H9 (cell line): ENCODE data around the gene SGTB. TPM values are rescaled to one million over a fixed set of nuclear protein-coding genes. Genes with fewer than 3 reads are reported as not detected.

ENCODE experiments used
- DNase-seq: peaks from one replicate; pipeline ENCODE4 v3.0.0-alpha.2; 2017
- H2AFZ ChIP-seq: one replicate; pipeline ENCODE4 v1.6.1; 2013; ENCODE audit warnings: mild to moderate bottlenecking, low read length, control low read depth, moderate library complexity
- H2AK5ac ChIP-seq: 2 replicates; pipeline ENCODE4 v1.6.1; 2013; ENCODE audit warnings: low read length, control low read depth, mixed read lengths; ENCODE audit not compliant: insufficient read length
- H2BK120ac ChIP-seq: one replicate; pipeline ENCODE4 v1.6.1; 2013; ENCODE audit warnings: low read depth, mild to moderate bottlenecking, low read length, control low read depth, inconsistent platforms; ENCODE audit not compliant: poor library complexity, severe bottlenecking
- H2BK12ac ChIP-seq: 2 replicates; pipeline ENCODE4 v1.6.1; 2013; ENCODE audit warnings: low read length, control low read depth, mixed read lengths, low read depth; ENCODE audit not compliant: insufficient read length
- H2BK15ac ChIP-seq: 2 replicates; pipeline ENCODE4 v1.6.1; 2013; ENCODE audit warnings: low read depth, low read length, control low read depth
- H2BK20ac ChIP-seq: one replicate; pipeline ENCODE4 v1.6.1; 2013; ENCODE audit warnings: low read depth, mild to moderate bottlenecking, low read length, control low read depth, inconsistent platforms; ENCODE audit not compliant: poor library complexity, severe bottlenecking
- H2BK5ac ChIP-seq: 2 replicates; pipeline ENCODE4 v1.6.1; 2013; ENCODE audit warnings: low read length, control low read depth, mixed read lengths; ENCODE audit not compliant: insufficient read length
- H3K14ac ChIP-seq: 2 replicates; pipeline ENCODE4 v1.6.1; 2013; ENCODE audit warnings: low read length, control low read depth; ENCODE audit not compliant: insufficient read depth
- H3K18ac ChIP-seq: 2 replicates; pipeline ENCODE4 v1.6.1; 2013; ENCODE audit warnings: low read depth, mild to moderate bottlenecking, mixed read lengths, low read length, control low read depth; ENCODE audit not compliant: insufficient read length
- H3K23ac ChIP-seq: 2 replicates; pipeline ENCODE4 v1.6.1; 2013; ENCODE audit warnings: low read length, control low read depth, mixed read lengths, low read depth; ENCODE audit not compliant: insufficient read length
- H3K23me2 ChIP-seq: 2 replicates; pipeline ENCODE4 v1.6.1; 2013; ENCODE audit warnings: low read depth, mild to moderate bottlenecking, mixed read lengths, low read length, control low read depth; ENCODE audit not compliant: insufficient read length, poor library complexity, severe bottlenecking
- H3K27ac ChIP-seq: 2 replicates; pipeline ENCODE4 v1.5.1; 2013; ENCODE audit warnings: low read length, control low read depth, mixed read lengths, low read depth; ENCODE audit not compliant: insufficient read length
- H3K27me3 ChIP-seq: 2 replicates; pipeline ENCODE4 v1.6.1; 2013; ENCODE audit warnings: low read length, control low read depth, inconsistent platforms; ENCODE audit not compliant: insufficient read depth
- H3K4ac ChIP-seq: 2 replicates; pipeline ENCODE4 v1.6.1; 2013; ENCODE audit warnings: low read depth, mild to moderate bottlenecking, control low read depth, inconsistent platforms, low read length, moderate library complexity
- H3K4me1 ChIP-seq: 2 replicates; pipeline ENCODE4 v1.6.1; 2013; ENCODE audit warnings: low read length, control low read depth, inconsistent platforms; ENCODE audit not compliant: insufficient read depth
- H3K4me2 ChIP-seq: 2 replicates; pipeline ENCODE4 v1.6.1; 2013; ENCODE audit warnings: low read length, control low read depth, mixed read lengths; ENCODE audit not compliant: insufficient read length, insufficient read depth
- H3K56ac ChIP-seq: 2 replicates; pipeline ENCODE4 v1.6.1; 2013; ENCODE audit warnings: low read depth, mild to moderate bottlenecking, mixed read lengths, low read length, control low read depth; ENCODE audit not compliant: insufficient read length
- H3K79me1 ChIP-seq: 2 replicates; pipeline ENCODE4 v1.6.1; 2013; ENCODE audit warnings: low read depth, mild to moderate bottlenecking, moderate library complexity, low read length, control low read depth, inconsistent platforms; ENCODE audit not compliant: insufficient read depth, poor library complexity, severe bottlenecking
- H3K79me2 ChIP-seq: 2 replicates; pipeline ENCODE4 v1.6.1; 2013; ENCODE audit warnings: low read length, control low read depth, inconsistent platforms; ENCODE audit not compliant: insufficient read depth
- H3K9ac ChIP-seq: 2 replicates; pipeline ENCODE4 v1.6.1; 2013; ENCODE audit warnings: low read length, control low read depth, mixed read lengths; ENCODE audit not compliant: insufficient read length; ENCODE audit errors: extremely low read depth
- H3K9me3 ChIP-seq: one replicate; pipeline ENCODE4 v1.6.1; 2013; ENCODE audit warnings: low read depth, low read length, inconsistent platforms; ENCODE audit not compliant: control insufficient read depth
- H3T11ph ChIP-seq: one replicate; pipeline ENCODE4 v1.6.1; 2013; ENCODE audit warnings: mild to moderate bottlenecking, low read length, control low read depth, inconsistent platforms
- H4K20me1 ChIP-seq: one replicate; pipeline ENCODE4 v1.6.1; 2013; ENCODE audit not compliant: control insufficient read depth, insufficient read length, insufficient read depth
- H4K5ac ChIP-seq: 2 replicates; pipeline ENCODE4 v1.6.1; 2013; ENCODE audit warnings: low read depth, mild to moderate bottlenecking, mixed read lengths, low read length, control low read depth; ENCODE audit not compliant: insufficient read length
- H4K8ac ChIP-seq: replicated peaks from 2 replicates; pipeline ENCODE4 v1.6.1; 2013; ENCODE audit warnings: low read length, control low read depth, mixed read lengths, low read depth; ENCODE audit not compliant: insufficient read length
- H4K91ac ChIP-seq: 2 replicates; pipeline ENCODE4 v1.6.1; 2013; ENCODE audit warnings: low read depth, mild to moderate bottlenecking, moderate library complexity, mixed read lengths, low read length, control low read depth; ENCODE audit not compliant: insufficient read length
- H3K27ac Mint-ChIP-seq, 3 experiments: 2 replicates in 2 of 3; 3 replicates in 1 of 3; pipeline ENCODE4 v1.8.0; 2020 to 2021; ENCODE audit warnings: mixed read lengths in 3 of 3, mild to moderate bottlenecking in 1 of 3, moderate library complexity in 1 of 3
- H3K27me3 Mint-ChIP-seq: 2 replicates; pipeline ENCODE4 v1.8.0; 2021; ENCODE audit warnings: low read depth, mild to moderate bottlenecking, moderate library complexity, mixed read lengths
- H3K36me3 Mint-ChIP-seq, 3 experiments: 2 replicates in 2 of 3; 3 replicates in 1 of 3; pipeline ENCODE4 v1.8.0; 2020 to 2021; ENCODE audit warnings: low read depth in 3 of 3, mixed read lengths in 3 of 3; ENCODE audit not compliant: insufficient read depth in 1 of 3
- H3K4me1 Mint-ChIP-seq, 2 experiments: 2 replicates each; pipeline ENCODE4 v1.8.0; 2020; ENCODE audit warnings: mixed read lengths in 2 of 2
- H3K4me3 Mint-ChIP-seq, 2 experiments: 2 replicates in 1 of 2; 3 replicates in 1 of 2; pipeline ENCODE4 v1.8.0; 2020 to 2021; ENCODE audit warnings: mild to moderate bottlenecking in 2 of 2, mixed read lengths in 2 of 2, moderate library complexity in 1 of 2
- H3K9me3 Mint-ChIP-seq, 2 experiments: 2 replicates in 1 of 2; 3 replicates in 1 of 2; pipeline ENCODE4 v1.8.0; 2020; ENCODE audit warnings: mild to moderate bottlenecking in 2 of 2, mixed read lengths in 2 of 2, moderate library complexity in 1 of 2
- CTCF ChIP-seq: fragments of 200-600 bp; sonication (generic); conservative IDR thresholded peaks from 3 replicates; pipeline ENCODE4 v1.8.0; 2021; ENCODE audit warnings: antibody characterized with exemption, mild to moderate bottlenecking
- WGBS: extraction: QIAGEN DNeasy Blood & Tissue Kit; methylation state at CpG from one replicate; pipeline ENCODE4 v1.1.7; 2013; ENCODE audit warnings: missing lambda C conversion rate, low lambda C conversion rate, mixed read lengths; ENCODE audit not compliant: insufficient read length; ENCODE audit errors: extremely low coverage; 5-methylcytosine and 5-hydroxymethylcytosine counted together
- total RNA-seq: library from RNA; stranded (reverse); gene quantifications from 2 replicates; pipeline ENCODE4 v1.2.1, GENCODE V29; 2021

The SGTB gene
- total RNA-seq, 1 experiment from 2014 or later: 18.7 TPM

GRCh38 chr5:65640240-65640639 lies 81.7 kb downstream of the SGTB start:
- Histone ChIP-seq H3K9me3 (no peaks in the 10 kb centered on the region), H4K8ac (no peak overlapping the region), H3K79me2 (no peaks in the 10 kb centered on the region), H3K4me2 (no peak overlapping the region), H2AK5ac (no peak overlapping the region), H4K91ac (no peak overlapping the region), H2BK12ac (no peak overlapping the region), H3K4me1 (no peaks in the 10 kb centered on the region), H2BK15ac (no peak overlapping the region), H3T11ph (no peak overlapping the region), H2BK20ac (no peak overlapping the region), H3K4ac (no peak overlapping the region), H3K27ac (no peak overlapping the region), H3K23me2 (no peaks in the 10 kb centered on the region), H3K56ac (no peak overlapping the region), H2BK120ac (no peak overlapping the region), H3K9ac (no peak overlapping the region), H3K79me1 (no peaks in the 10 kb centered on the region), H3K18ac (no peak overlapping the region), H2BK5ac (no peak overlapping the region), H3K23ac (no peak overlapping the region), H3K27me3 (no peaks in the 10 kb centered on the region), H2AFZ (no peak overlapping the region), H4K5ac (no peak overlapping the region), H4K20me1 (no peaks in the 10 kb centered on the region), H3K14ac (no peak overlapping the region)
- no peak for DNase-seq
- H3K4me1 Mint-ChIP-seq: no peaks in the 10 kb centered on the region
- no peak for TF ChIP-seq CTCF
- no peaks in the 10 kb centered on the region for H3K27me3 Mint-ChIP-seq
- no peak overlapping the region for H3K27ac Mint-ChIP-seq
- H3K36me3 Mint-ChIP-seq: peaks cover 11 to 27% (median 20%) of the 10 kb centered on the region in 3 experiments; a peak in 6 of 7 replicates
- no CpG with 5 or more reads among the region's 4 CpGs for WGBS
- no peak overlapping the region for H3K4me3 Mint-ChIP-seq
- peaks cover 3 to 4% of the 10 kb centered on the region in 2 experiments; a peak in 2 of 5 replicates for H3K9me3 Mint-ChIP-seq
